Kidney epithelial cell (primary cell): ENCODE data around the gene KCNK3. TPM values are rescaled to one million over a fixed set of nuclear protein-coding genes. Genes with fewer than 3 reads are reported as not detected.

Experiments
- DNase-seq: peaks from one replicate; pipeline ENCODE4 v3.0.0-alpha.2; 2010; ENCODE audit warnings: low read depth
- H3K27me3 ChIP-seq: 2 replicates; pipeline ENCODE4 v1.6.0; 2011; ENCODE audit warnings: low read length; ENCODE audit not compliant: control insufficient read depth, insufficient read depth
- H3K36me3 ChIP-seq: 2 replicates; pipeline ENCODE4 v1.5.1; 2011; ENCODE audit warnings: low read length; ENCODE audit not compliant: control insufficient read depth, insufficient read depth
- H3K4me3 ChIP-seq: 2 replicates; pipeline ENCODE4 v1.5.1; 2011; ENCODE audit warnings: low read depth, mild to moderate bottlenecking, control low read depth, low read length
- CTCF ChIP-seq: IDR thresholded peaks from 2 replicates; pipeline ENCODE4 v1.5.1; 2011; ENCODE audit warnings: mild to moderate bottlenecking, moderate library complexity, low read length, control low read depth, inconsistent platforms; ENCODE audit not compliant: insufficient read depth, poor library complexity, severe bottlenecking
- total RNA-seq: library from RNA; depleted of rRNA; stranded (reverse); fragments of >200 nt; gene quantifications from 2 replicates; pipeline ENCODE4 v1.2.3, GENCODE V29; 2015

KCNK3 gene
- total RNA-seq, 1 donor from 2014 or later: 13.9 TPM

GRCh38 chr2:26776195-26776800, 83.8 kb downstream of the KCNK3 start:
- Histone ChIP-seq H3K4me3 (no peak overlapping the region), H3K36me3 (peaks cover 4% of the 10 kb centered on the region), H3K27me3 (no peaks in the 10 kb centered on the region)
- no peak for DNase-seq
- TF ChIP-seq CTCF: no peak

GRCh38 chr2:26778098-26778497, 85.6 kb downstream of the KCNK3 start:
- Histone ChIP-seq H3K4me3 (no peak overlapping the region), H3K36me3 (peaks cover 4% of the 10 kb centered on the region), H3K27me3 (no peaks in the 10 kb centered on the region)
- DNase-seq: no peak
- TF ChIP-seq CTCF: no peak

GRCh38 chr2:26778507-26778906, 86.0 kb downstream of the KCNK3 start:
- DNase-seq: no peak
- Histone ChIP-seq H3K27me3 (no peaks in the 10 kb centered on the region), H3K36me3 (peaks cover 4% of the 10 kb centered on the region), H3K4me3 (no peak overlapping the region)
- TF ChIP-seq CTCF: no peak

- no peak for TF ChIP-seq CTCF
- Histone ChIP-seq H3K27me3 (no peaks in the 10 kb centered on the region), H3K4me3 (no peak overlapping the region), H3K36me3 (peaks cover 4% of the 10 kb centered on the region)
- no peak for DNase-seq
These were observed 87.8 kb downstream of the KCNK3 start for GRCh38 chr2:26780203-26780760.

Other genes starting within 250 kb of the KCNK3 start
- gene OTOF, start 214.6 kb upstream of the KCNK3 start, total RNA-seq: not detected in 2 replicates
- not detected in 2 replicates for gene CIB4, start 51.4 kb upstream of the KCNK3 start, total RNA-seq
- gene SLC35F6, start 71.6 kb downstream of the KCNK3 start, total RNA-seq: 80.5 and 83.1 TPM in 2 replicates
- 2.4 and 4.9 TPM in 2 replicates for gene CENPA, start 93.3 kb downstream of the KCNK3 start, total RNA-seq
- 1.3 and 2.1 TPM in 2 replicates for gene DPYSL5, start 155.4 kb downstream of the KCNK3 start, total RNA-seq